A549 (cell line): ENCODE measurements around the gene CHRD. TPM values are rescaled to one million over a fixed set of nuclear protein-coding genes. Genes with fewer than 3 reads are reported as not detected.

Source experiments
- ATAC-seq, 2 experiments: fragments of 200-7000 bp in 1 of 2; fragments of >200 bp in 1 of 2; cut with Nextera tagmentation in 1 of 2; cut with Tn5 transposase in 1 of 2; 3 replicates each; pipeline versions ENCODE4 v1.8.0 to v1.9.1; 2018 to 2020; ENCODE audit warnings: mild to moderate bottlenecking in 1 of 2, moderate library complexity in 1 of 2
- CTCF ChIA-PET: fragments of 300-600 bp; sonication (Branson Sonifier 250); formaldehyde crosslinking; extraction: SDS; loops from one replicate; lab custom pipeline; 2021; ENCODE audit warnings: antibody characterized with exemption, inconsistent platforms; lab: Yijun Ruan, JAX
- POLR2A ChIA-PET: fragments of 350-600 bp; formaldehyde crosslinking; extraction: SDS; loops from one replicate; lab custom pipeline; 2021; ENCODE audit warnings: antibody characterized with exemption, inconsistent platforms; lab: Yijun Ruan, JAX
- DNase-seq, 2 experiments: peaks; one replicate each; pipeline versions ENCODE4 v3.0.0 to v3.0.0-alpha.2; 2011 to 2016; ENCODE audit warnings: low read depth in 1 of 2, low spot score in 1 of 2
- FAIRE-seq: peaks from 2 replicates; lab custom pipeline; 2011; peaks lifted over from hg19 to GRCh38; lab: Jason Lieb, UNC
- H3K27ac ChIP-seq, 2 experiments: fragments of >200 bp; sonication (Bioruptor Twin); formaldehyde crosslinking; 3 replicates each; pipeline ENCODE4 v1.5.1; 2016 to 2017
- H3K4me1 ChIP-seq: fragments of >200 bp; sonication (Bioruptor Twin); formaldehyde crosslinking; 3 replicates; pipeline ENCODE4 v1.6.1; 2016
- H3K4me2 ChIP-seq: fragments of >200 bp; sonication (Bioruptor Twin); formaldehyde crosslinking; 3 replicates; pipeline ENCODE4 v1.6.1; 2016
- H3K4me3 ChIP-seq: fragments of >200 bp; sonication (Bioruptor Twin); formaldehyde crosslinking; 3 replicates; pipeline ENCODE4 v1.5.1; 2016
- H3K9me3 ChIP-seq: fragments of >200 bp; sonication (Bioruptor Twin); formaldehyde crosslinking; 3 replicates; pipeline ENCODE4 v1.6.1; 2016
- CBX2 ChIP-seq: fragments of 200-600 bp; sonication (generic); IDR thresholded peaks from 2 replicates; pipeline ENCODE4 v1.6.1; 2016; ENCODE audit warnings: low read depth, mild to moderate bottlenecking, borderline replicate concordance
- CBX8 ChIP-seq: fragments of 200-600 bp; sonication (generic); IDR thresholded peaks from 2 replicates; pipeline ENCODE4 v1.6.1; 2016
- CEBPB ChIP-seq, 2 experiments: fragments of >200 bp in 1 of 2; sonication (Bioruptor Twin) in 1 of 2; formaldehyde crosslinking in 1 of 2; IDR thresholded peaks; 2 replicates each; pipeline ENCODE4 v1.6.1; 2012 to 2016
- CHD2 ChIP-seq: fragments of 150-350 bp; IDR thresholded peaks from 2 replicates; pipeline ENCODE4 v1.6.1; 2014; ENCODE audit warnings: low read length; ENCODE audit not compliant: partially characterized antibody
- CHD4 ChIP-seq: fragments of 200-600 bp; sonication (generic); IDR thresholded peaks from 2 replicates; pipeline ENCODE4 v1.6.1; 2016; ENCODE audit warnings: antibody characterized with exemption, mild to moderate bottlenecking, borderline replicate concordance
- ESRRA ChIP-seq: fragments of 150-350 bp; IDR thresholded peaks from 2 replicates; pipeline ENCODE4 v1.6.1; 2014; ENCODE audit warnings: mild to moderate bottlenecking, low read length, borderline replicate concordance
- FOSL2 ChIP-seq, 2 experiments: fragments of 450-650 bp in 1 of 2; fragments of >200 bp in 1 of 2; sonication (Bioruptor Twin) in 1 of 2; formaldehyde crosslinking; IDR thresholded peaks; 2 replicates each; pipeline versions ENCODE4 v1.5.0 to v1.6.1; 2016 to 2020; ENCODE audit warnings: mild to moderate bottlenecking in 1 of 2, moderate library complexity in 1 of 2
- HDAC2 ChIP-seq: fragments of 200-600 bp; sonication (generic); IDR thresholded peaks from 2 replicates; pipeline ENCODE4 v1.6.1; 2016
- HOXA7 ChIP-seq: fragments of 250-450 bp; sonication (Bioruptor Pico); IDR thresholded peaks from 2 replicates; pipeline ENCODE4 v1.5.0; 2020; ENCODE audit warnings: mild to moderate bottlenecking, moderate library complexity
- JUN ChIP-seq, 2 experiments: fragments of >200 bp; sonication (Bioruptor Twin); formaldehyde crosslinking; IDR thresholded peaks; 2 replicates in 1 of 2; 3 replicates in 1 of 2; pipeline ENCODE4 v1.6.1; 2016 to 2017
- KDM1A ChIP-seq: fragments of 200-600 bp; sonication (generic); IDR thresholded peaks from 2 replicates; pipeline ENCODE4 v1.6.1; 2016; ENCODE audit warnings: low read depth, mild to moderate bottlenecking
- MAFK ChIP-seq: fragments of 450-650 bp; IDR thresholded peaks from 2 replicates; pipeline ENCODE4 v1.6.1; 2014; ENCODE audit not compliant: partially characterized antibody
- MAZ ChIP-seq: fragments of 150-350 bp; IDR thresholded peaks from 2 replicates; pipeline ENCODE4 v1.6.1; 2014; ENCODE audit warnings: antibody characterized with exemption, low read depth, low read length, borderline replicate concordance
- NPAS2 ChIP-seq: fragments of 250-450 bp; sonication (Bioruptor Pico); IDR thresholded peaks from 2 replicates; pipeline ENCODE4 v1.8.0; 2022; ENCODE audit warnings: mild to moderate bottlenecking, moderate library complexity, borderline replicate concordance
- SMC3 ChIP-seq: fragments of >200 bp; sonication (Bioruptor Twin); formaldehyde crosslinking; IDR thresholded peaks from 3 replicates; pipeline ENCODE4 v1.6.1; 2018; ENCODE audit warnings: inconsistent platforms
- WGBS: methylation state at CpG from one replicate; pipeline ENCODE4 v1.1.6; 2017; ENCODE audit errors: missing lambda C conversion rate; 5-methylcytosine and 5-hydroxymethylcytosine counted together
- polyA plus RNA-seq, 4 experiments: library from polyadenylated mRNA; depleted of rRNA in 3 of 4; stranded (reverse); fragments of >200 nt; fragmentation: RNase III in 1 of 4; extraction: RNeasy Plus Mini Kit Qiagen cat#74134 plus additional on column Dnase treatment in 1 of 4; gene quantifications; 2 replicates in 3 of 4; 3 replicates in 1 of 4; pipeline ENCODE4 v1.2.3, GENCODE V29; 2011 to 2017
- TF ChIP-seq, protein P1 (sequence below): IDR thresholded peaks from 2 replicates; pipeline ENCODE4 v1.6.1; 2012
- TF ChIP-seq, protein P2 (sequence below): fragments of 450-650 bp; IDR thresholded peaks from 2 replicates; pipeline ENCODE4 v1.6.1; 2014; ENCODE audit warnings: antibody characterized with exemption
- TF ChIP-seq, protein P3 (sequence below): fragments of >200 bp; sonication (Bioruptor Twin); formaldehyde crosslinking; IDR thresholded peaks from 2 replicates; pipeline ENCODE4 v1.6.1; 2016
- TF ChIP-seq, protein P4 (sequence below): fragments of 250-450 bp; sonication (Bioruptor Pico); IDR thresholded peaks from 2 replicates; pipeline ENCODE4 v1.5.0; 2021; ENCODE audit warnings: mild to moderate bottlenecking, moderate library complexity, borderline replicate concordance
- TF ChIP-seq, protein P5 (sequence below): fragments of 250-450 bp; sonication (Bioruptor Pico); IDR thresholded peaks from 2 replicates; pipeline ENCODE4 v1.5.0; 2020; ENCODE audit warnings: low read depth, mild to moderate bottlenecking, moderate library complexity
- TF ChIP-seq, protein P6 (sequence below): fragments of 200-600 bp; sonication (generic); IDR thresholded peaks from 2 replicates; pipeline ENCODE4 v1.6.1; 2016; ENCODE audit warnings: antibody characterized with exemption, mild to moderate bottlenecking, moderate library complexity

CHRD gene
- polyA plus RNA-seq, 2 of the 4 experiments (the other 2 are of a cell fraction): 0.13 to 0.19 TPM

DNA sequence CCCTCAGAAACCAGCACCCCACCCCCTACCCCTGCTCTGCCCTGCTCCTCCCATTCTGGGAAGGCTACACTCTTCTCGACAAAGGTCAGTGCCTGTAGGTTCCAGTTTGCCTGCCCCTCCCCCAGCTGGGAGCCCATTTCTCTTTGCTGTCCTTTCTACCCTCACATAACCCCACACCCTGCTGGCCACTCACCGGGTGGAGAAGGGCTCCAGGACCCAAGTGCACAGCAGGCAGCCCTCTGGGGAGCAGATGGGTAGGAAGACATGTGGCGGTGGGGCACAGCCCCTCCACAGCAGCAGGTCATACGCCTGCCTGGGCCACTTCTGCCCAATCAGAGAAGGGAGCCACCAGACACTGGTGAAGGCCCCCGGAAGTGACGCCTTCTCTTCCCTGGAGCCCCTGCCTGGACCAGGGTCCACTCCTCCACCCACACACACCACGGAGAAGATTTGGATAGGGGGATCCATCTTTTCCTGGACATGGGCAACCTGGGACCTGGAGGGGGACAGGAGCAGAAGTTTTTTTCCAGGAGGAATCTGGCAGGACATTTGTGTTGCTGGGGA is 1.9 kb upstream of the CHRD start, which contains the start of gene THPO:
THPO (minus strand) TSS at position 326 of the 564 bp plus-strand sequence. CDS start 1,948 bp downstream, outside the sequence.
- Histone ChIP-seq H3K4me3 (no peak within 1 kb of the TSS), H3K9me3 (no peaks in the 10 kb centered on the region), H3K4me1 (0 out of 3 replicates have a peak, but pooled peaks cover 4% of the 10 kb centered on the region), H3K27ac (no peak within 1 kb of the TSS), H3K4me2 (no peak within 1 kb of the TSS)
- TF ChIP-seq HDAC2: no peak
- no peak for TF ChIP-seq ESRRA
- TF ChIP-seq, protein P1, sequence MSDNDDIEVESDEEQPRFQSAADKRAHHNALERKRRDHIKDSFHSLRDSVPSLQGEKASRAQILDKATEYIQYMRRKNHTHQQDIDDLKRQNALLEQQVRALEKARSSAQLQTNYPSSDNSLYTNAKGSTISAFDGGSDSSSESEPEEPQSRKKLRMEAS: no peak
- no peak for TF ChIP-seq CEBPB (IDR thresholded peaks at IDR 0.05)
- DNase-seq (no peak), ATAC-seq (no peak; a peak in 1 of 6 replicates), FAIRE-seq (no peak)
- WGBS: 36% methylated on average over 3 of the region's 7 CpGs
- ChIA-PET CTCF (interaction anchor here (0.6 to 13.6 kb wide), 6 partner anchors 10 to 163 kb away, joined by 3 to 171 read pairs (median 3); no protein-coding TSS in a partner anchor), POLR2A (no interaction called here)

DNA sequence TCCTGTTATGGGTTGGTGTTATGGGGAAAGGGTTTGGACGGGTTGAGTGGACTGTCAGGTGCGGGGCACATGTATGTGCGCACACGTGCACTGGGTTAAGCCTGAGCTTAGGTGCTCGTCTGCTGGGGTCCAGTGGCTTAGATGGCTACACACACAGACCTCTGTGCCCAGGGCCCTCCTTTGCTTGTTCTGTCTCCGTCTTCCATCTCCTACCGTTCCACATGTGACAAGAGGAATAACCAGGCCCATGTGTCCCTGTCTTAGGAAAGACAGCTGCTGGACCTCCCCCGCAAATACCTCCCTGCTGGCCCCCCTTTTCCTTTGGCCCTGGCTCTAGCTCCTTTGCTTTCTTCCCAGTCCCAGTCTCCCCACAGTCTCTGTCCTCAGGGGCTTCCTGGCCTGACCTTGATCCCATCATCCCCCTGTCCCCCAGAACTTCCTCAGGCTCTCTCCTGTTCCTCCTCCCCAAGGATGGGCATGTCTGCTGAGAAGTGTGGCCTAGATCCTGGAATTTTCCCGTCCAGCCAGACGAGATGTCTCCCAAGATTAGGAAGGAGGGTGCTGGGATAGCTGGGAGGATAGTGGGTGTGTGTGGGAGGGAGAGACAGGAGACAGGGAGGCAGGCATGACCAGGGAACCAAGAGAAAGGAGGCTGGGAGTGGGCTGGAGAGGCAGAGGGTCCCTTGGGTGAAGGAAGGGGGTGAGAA is 1.1 kb upstream of the CHRD start:
- H3K4me2 ChIP-seq: no peak overlapping the region
- DNase-seq: no peak
- H3K4me1 ChIP-seq: 0 out of 3 replicates have a peak, but pooled peaks cover 4% of the 10 kb centered on the region
- CTCF ChIA-PET: interaction anchor here (0.9 to 13.6 kb wide), 4 partner anchors 11 to 162 kb away, joined by 3 to 171 read pairs (median 4); no protein-coding TSS in a partner anchor
- no peaks in the 10 kb centered on the region for H3K9me3 ChIP-seq
- H3K27ac ChIP-seq: no peak overlapping the region
- no peak overlapping the region for H3K4me3 ChIP-seq
- FAIRE-seq: no peak
- ATAC-seq: no peak; a peak in 1 of 6 replicates
- POLR2A ChIA-PET: no interaction called here
- TF ChIP-seq CHD4 (no peak), ESRRA (no peak), NPAS2 (no peak), MAFK (no peak), JUN (IDR thresholded peaks at IDR 0.05) (no peak), FOSL2 (IDR thresholded peaks at IDR 0.05) (no peak), FOSL2 (CRISPR knock-in tag; IDR thresholded peaks at IDR 0.05) (no peak)
- TF ChIP-seq, protein P2, sequence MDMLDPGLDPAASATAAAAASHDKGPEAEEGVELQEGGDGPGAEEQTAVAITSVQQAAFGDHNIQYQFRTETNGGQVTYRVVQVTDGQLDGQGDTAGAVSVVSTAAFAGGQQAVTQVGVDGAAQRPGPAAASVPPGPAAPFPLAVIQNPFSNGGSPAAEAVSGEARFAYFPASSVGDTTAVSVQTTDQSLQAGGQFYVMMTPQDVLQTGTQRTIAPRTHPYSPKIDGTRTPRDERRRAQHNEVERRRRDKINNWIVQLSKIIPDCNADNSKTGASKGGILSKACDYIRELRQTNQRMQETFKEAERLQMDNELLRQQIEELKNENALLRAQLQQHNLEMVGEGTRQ: no peak
- TF ChIP-seq, protein P3, sequence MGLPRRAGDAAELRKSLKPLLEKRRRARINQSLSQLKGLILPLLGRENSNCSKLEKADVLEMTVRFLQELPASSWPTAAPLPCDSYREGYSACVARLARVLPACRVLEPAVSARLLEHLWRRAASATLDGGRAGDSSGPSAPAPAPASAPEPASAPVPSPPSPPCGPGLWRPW: no peak
- 83% methylated on average over 10 of the region's 10 CpGs for WGBS

DNA sequence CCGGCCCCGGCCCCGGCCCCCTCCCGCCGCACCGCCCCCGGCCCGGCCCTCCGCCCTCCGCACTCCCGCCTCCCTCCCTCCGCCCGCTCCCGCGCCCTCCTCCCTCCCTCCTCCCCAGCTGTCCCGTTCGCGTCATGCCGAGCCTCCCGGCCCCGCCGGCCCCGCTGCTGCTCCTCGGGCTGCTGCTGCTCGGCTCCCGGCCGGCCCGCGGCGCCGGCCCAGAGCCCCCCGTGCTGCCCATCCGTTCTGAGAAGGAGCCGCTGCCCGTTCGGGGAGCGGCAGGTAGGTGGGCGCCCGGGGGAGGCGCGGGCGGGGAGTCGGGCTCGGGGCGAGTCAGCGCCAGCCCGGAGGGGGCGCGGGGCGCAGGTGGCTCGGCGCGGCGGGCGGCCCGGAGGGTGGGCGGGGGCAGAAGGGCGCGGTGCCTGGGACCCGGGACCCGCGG is 352 bp downstream of the CHRD start:
- no peak for FAIRE-seq
- Histone ChIP-seq H3K4me2 (peak overlapping the region; percentile 100), H3K4me3 (peak overlapping the region; percentile 70), H3K4me1 (0 out of 3 replicates have a peak, but pooled peaks cover 4% of the 10 kb centered on the region), H3K9me3 (no peaks in the 10 kb centered on the region), H3K27ac (peak overlapping the region; percentile 63 to 84; a peak in 5 of 6 replicates)
- no CpG with 5 or more reads among the region's 62 CpGs for WGBS
- ChIA-PET POLR2A (no interaction called here), CTCF (interaction anchor here (1.4 kb wide), 1 partner anchor 9 kb away, joined by 9 read pairs; no protein-coding TSS in a partner anchor)
- peak in 1 of 2 experiments; percentile 62; a peak in 2 of 6 replicates for ATAC-seq
- peak in 1 of 2 experiments; percentile 31 for DNase-seq
- no peak for TF ChIP-seq CHD2
- TF ChIP-seq CBX8: no peak
- TF ChIP-seq, protein P2: no peak
- TF ChIP-seq, protein P4, sequence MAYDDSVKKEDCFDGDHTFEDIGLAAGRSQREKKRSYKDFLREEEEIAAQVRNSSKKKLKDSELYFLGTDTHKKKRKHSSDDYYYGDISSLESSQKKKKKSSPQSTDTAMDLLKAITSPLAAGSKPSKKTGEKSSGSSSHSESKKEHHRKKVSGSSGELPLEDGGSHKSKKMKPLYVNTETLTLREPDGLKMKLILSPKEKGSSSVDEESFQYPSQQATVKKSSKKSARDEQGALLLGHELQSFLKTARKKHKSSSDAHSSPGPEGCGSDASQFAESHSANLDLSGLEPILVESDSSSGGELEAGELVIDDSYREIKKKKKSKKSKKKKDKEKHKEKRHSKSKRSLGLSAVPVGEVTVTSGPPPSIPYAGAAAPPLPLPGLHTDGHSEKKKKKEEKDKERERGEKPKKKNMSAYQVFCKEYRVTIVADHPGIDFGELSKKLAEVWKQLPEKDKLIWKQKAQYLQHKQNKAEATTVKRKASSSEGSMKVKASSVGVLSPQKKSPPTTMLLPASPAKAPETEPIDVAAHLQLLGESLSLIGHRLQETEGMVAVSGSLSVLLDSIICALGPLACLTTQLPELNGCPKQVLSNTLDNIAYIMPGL (CRISPR knock-in tag): no peak
- no peak for TF ChIP-seq CBX2
- no peak for TF ChIP-seq HOXA7 (CRISPR knock-in tag)
- TF ChIP-seq KDM1A: no peak
- TF ChIP-seq SMC3: no peak
- TF ChIP-seq, protein P5, sequence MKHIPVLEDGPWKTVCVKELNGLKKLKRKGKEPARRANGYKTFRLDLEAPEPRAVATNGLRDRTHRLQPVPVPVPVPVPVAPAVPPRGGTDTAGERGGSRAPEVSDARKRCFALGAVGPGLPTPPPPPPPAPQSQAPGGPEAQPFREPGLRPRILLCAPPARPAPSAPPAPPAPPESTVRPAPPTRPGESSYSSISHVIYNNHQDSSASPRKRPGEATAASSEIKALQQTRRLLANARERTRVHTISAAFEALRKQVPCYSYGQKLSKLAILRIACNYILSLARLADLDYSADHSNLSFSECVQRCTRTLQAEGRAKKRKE: no peak
- TF ChIP-seq MAFK: no peak
- no peak for TF ChIP-seq MAZ
- TF ChIP-seq, protein P6, sequence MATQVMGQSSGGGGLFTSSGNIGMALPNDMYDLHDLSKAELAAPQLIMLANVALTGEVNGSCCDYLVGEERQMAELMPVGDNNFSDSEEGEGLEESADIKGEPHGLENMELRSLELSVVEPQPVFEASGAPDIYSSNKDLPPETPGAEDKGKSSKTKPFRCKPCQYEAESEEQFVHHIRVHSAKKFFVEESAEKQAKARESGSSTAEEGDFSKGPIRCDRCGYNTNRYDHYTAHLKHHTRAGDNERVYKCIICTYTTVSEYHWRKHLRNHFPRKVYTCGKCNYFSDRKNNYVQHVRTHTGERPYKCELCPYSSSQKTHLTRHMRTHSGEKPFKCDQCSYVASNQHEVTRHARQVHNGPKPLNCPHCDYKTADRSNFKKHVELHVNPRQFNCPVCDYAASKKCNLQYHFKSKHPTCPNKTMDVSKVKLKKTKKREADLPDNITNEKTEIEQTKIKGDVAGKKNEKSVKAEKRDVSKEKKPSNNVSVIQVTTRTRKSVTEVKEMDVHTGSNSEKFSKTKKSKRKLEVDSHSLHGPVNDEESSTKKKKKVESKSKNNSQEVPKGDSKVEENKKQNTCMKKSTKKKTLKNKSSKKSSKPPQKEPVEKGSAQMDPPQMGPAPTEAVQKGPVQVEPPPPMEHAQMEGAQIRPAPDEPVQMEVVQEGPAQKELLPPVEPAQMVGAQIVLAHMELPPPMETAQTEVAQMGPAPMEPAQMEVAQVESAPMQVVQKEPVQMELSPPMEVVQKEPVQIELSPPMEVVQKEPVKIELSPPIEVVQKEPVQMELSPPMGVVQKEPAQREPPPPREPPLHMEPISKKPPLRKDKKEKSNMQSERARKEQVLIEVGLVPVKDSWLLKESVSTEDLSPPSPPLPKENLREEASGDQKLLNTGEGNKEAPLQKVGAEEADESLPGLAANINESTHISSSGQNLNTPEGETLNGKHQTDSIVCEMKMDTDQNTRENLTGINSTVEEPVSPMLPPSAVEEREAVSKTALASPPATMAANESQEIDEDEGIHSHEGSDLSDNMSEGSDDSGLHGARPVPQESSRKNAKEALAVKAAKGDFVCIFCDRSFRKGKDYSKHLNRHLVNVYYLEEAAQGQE: no peak
